C4-2B (cell line): ENCODE measurements around the gene WIF1.

Experiments used
- CTCF ChIP-seq: fragments of 450-650 bp; conservative IDR thresholded peaks from 2 replicates; pipeline ENCODE4 v1.5.1; 2017; ENCODE audit warnings: mild to moderate bottlenecking
- ZFX ChIP-seq: fragments of 450-650 bp; IDR thresholded peaks from 2 replicates; pipeline ENCODE4 v1.6.1; 2017

DNA sequence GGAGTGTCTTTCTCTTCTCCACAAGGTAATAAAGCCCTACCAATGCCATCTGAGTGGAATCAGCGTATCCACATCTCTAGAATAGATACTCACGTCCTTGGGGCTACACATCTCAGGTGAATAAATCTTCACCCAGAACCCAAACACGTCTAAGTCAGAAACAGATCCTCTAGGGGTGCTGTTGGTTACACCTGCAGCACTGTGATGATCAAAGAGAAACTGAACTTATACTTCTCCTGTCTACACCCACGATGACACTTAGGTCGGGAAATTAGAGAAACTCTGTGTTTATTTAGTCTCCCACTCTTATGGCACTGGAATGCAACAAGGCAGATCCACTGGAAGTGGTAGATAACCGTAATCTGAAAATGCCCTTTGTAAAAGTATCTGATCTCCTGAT lies 46.2 kb downstream of the WIF1 start:
- TF ChIP-seq CTCF (peak; percentile 35; the same call in 1 of the 2 replicates), ZFX (no peak)
